Measurements from ENCODE around the gene GH1. TPM values are rescaled to one million over a fixed set of nuclear protein-coding genes. Genes with fewer than 3 reads are reported as not detected.

The GH1 gene
- total and polyA plus RNA-seq, 2 experiments from 2014 or later: not detected

- Histone ChIP-seq H3K4me3 (no peak overlapping the region), H3K9me3 (ENCODE audit: low read depth) (no peaks in the 10 kb centered on the region), H3K36me3 (no peaks in the 10 kb centered on the region), H3K27ac (no peak overlapping the region), H3K27me3 (no peaks in the 10 kb centered on the region), H3K4me1 (ENCODE audit: low read depth) (peaks cover 10% of the 10 kb centered on the region)
- TF ChIP-seq, protein P1, sequence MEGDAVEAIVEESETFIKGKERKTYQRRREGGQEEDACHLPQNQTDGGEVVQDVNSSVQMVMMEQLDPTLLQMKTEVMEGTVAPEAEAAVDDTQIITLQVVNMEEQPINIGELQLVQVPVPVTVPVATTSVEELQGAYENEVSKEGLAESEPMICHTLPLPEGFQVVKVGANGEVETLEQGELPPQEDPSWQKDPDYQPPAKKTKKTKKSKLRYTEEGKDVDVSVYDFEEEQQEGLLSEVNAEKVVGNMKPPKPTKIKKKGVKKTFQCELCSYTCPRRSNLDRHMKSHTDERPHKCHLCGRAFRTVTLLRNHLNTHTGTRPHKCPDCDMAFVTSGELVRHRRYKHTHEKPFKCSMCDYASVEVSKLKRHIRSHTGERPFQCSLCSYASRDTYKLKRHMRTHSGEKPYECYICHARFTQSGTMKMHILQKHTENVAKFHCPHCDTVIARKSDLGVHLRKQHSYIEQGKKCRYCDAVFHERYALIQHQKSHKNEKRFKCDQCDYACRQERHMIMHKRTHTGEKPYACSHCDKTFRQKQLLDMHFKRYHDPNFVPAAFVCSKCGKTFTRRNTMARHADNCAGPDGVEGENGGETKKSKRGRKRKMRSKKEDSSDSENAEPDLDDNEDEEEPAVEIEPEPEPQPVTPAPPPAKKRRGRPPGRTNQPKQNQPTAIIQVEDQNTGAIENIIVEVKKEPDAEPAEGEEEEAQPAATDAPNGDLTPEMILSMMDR (IDR thresholded peaks at IDR 0.05; ENCODE audit: low read depth, low read length): no peak
- DNase-seq (ENCODE audit: low read depth in 1 of 2, low spot score in 1 of 2): no peak
Measured at GRCh38 chr17:63955232-63955631, 36.6 kb upstream of the GH1 start.

DNA sequence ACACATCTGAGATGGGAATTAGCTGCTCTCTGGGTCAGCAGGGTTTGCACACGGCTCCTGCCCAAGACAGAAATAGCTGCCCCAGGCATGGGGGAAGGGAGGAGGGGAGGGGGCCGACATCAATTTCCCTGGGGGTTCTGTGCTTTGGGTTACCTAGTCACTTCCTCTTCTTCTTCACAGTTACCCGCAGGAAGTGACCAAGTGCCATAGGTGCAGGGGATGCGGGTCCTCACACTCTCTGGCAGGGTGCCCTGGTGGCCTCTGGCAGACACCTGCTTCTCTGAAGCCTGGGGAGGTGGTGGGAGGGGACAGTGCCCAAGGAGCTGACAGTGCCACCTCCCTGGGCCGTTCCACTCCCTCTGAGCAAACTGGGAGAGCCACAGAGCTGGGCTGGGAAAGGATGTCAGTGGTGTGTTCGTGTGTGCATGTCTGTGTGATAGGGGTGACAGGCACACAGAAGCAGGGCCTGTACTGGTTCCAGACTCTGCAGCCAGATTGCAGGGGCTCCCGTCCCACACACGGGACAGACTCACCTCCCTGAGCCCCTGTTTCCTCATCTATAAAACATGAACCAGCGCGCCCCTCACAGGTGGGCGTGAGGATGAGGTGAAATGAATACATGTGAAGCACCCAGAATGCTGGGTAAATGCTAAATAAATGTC is 35.9 kb upstream of the GH1 start:
- no peak overlapping the region for H3K27ac ChIP-seq
- H3K36me3 ChIP-seq: no peaks in the 10 kb centered on the region
- no peaks in the 10 kb centered on the region for H3K27me3 ChIP-seq
- H3K4me1 ChIP-seq (ENCODE audit: low read depth): peaks cover 10% of the 10 kb centered on the region
- TF ChIP-seq, protein P1 (IDR thresholded peaks at IDR 0.05; ENCODE audit: low read depth, low read length): no peak
- H3K4me3 ChIP-seq: no peak overlapping the region
- no peak for DNase-seq (ENCODE audit: low read depth in 1 of 2, low spot score in 1 of 2)
- no peaks in the 10 kb centered on the region for H3K9me3 ChIP-seq (ENCODE audit: low read depth)

- no peak overlapping the region for H3K27ac ChIP-seq
Measured at GRCh38 chr17:63950940-63951907, 32.6 kb upstream of the GH1 start.

GRCh38 chr17:63949576-63950250 is 31.1 kb upstream of the GH1 start:
- Histone ChIP-seq H3K4me1 (ENCODE audit: low read depth) (peaks cover 10% of the 10 kb centered on the region), H3K4me3 (no peak overlapping the region), H3K27me3 (no peaks in the 10 kb centered on the region), H3K36me3 (no peaks in the 10 kb centered on the region), H3K27ac (no peak overlapping the region), H3K9me3 (ENCODE audit: low read depth) (no peaks in the 10 kb centered on the region)
- TF ChIP-seq, protein P1 (IDR thresholded peaks at IDR 0.05; ENCODE audit: low read depth, low read length): no peak
- no peak for DNase-seq (ENCODE audit: low read depth in 1 of 2, low spot score in 1 of 2)

More at GRCh38 chr17:63950940-63951907, 32.6 kb upstream of the GH1 start:
- TF ChIP-seq, protein P1 (IDR thresholded peaks at IDR 0.05; ENCODE audit: low read depth, low read length): peak; percentile 20
- Histone ChIP-seq H3K4me3 (no peak overlapping the region), H3K9me3 (ENCODE audit: low read depth) (no peaks in the 10 kb centered on the region), H3K27me3 (no peaks in the 10 kb centered on the region), H3K36me3 (no peaks in the 10 kb centered on the region), H3K4me1 (ENCODE audit: low read depth) (peaks cover 10% of the 10 kb centered on the region)
- DNase-seq (ENCODE audit: low read depth in 1 of 2, low spot score in 1 of 2): peak in 1 of 2 donors; percentile 46

GRCh38 chr17:63948521-63948920 is 29.9 kb upstream of the GH1 start:
- H3K9me3 ChIP-seq (ENCODE audit: low read depth): no peaks in the 10 kb centered on the region
- no peak overlapping the region for H3K27ac ChIP-seq
- no peak overlapping the region for H3K4me3 ChIP-seq
- no peaks in the 10 kb centered on the region for H3K27me3 ChIP-seq
- H3K4me1 ChIP-seq (ENCODE audit: low read depth): peaks cover 4% of the 10 kb centered on the region
- DNase-seq (ENCODE audit: low read depth in 1 of 2, low spot score in 1 of 2): no peak
- TF ChIP-seq, protein P1 (IDR thresholded peaks at IDR 0.05; ENCODE audit: low read depth, low read length): no peak
- no peaks in the 10 kb centered on the region for H3K36me3 ChIP-seq

Data from cardiac muscle cell (in vitro differentiated cells and primary cell).